Stimulated activated CD4-positive, alpha-beta T cell treated with anti-CD3 and anti-CD28 coated beads, Interleukin-4, amount 100 ng/mL, for 4 hours (primary cell): ENCODE data around the gene NUP58.

Experiments
- DNase-seq, 2 experiments: peaks; one replicate each; pipeline ENCODE4 v3.0.0-alpha.2; 2020

NUP58 gene

GRCh38 chr13:25301347-25302113, at the start of gene NUP58:
TSS of gene NUP58 (plus strand) at chr13:25301625. CDS start at chr13:25301774, 149 bp downstream.
- DNase-seq, result peak; percentile 88 to 92

- DNase-seq, result no peak
These were observed 49.2 kb upstream of the NUP58 start for GRCh38 chr13:25252225-25252624.

- DNase-seq, result no peak
These were observed 48.7 kb upstream of the NUP58 start for GRCh38 chr13:25252752-25253151.

GRCh38 chr13:25253702-25254101, 47.7 kb upstream of the NUP58 start:
- DNase-seq, result no peak

- DNase-seq, result no peak
These were observed 39.2 kb upstream of the NUP58 start for GRCh38 chr13:25262261-25262660.

GRCh38 chr13:25266706-25267105, 34.7 kb upstream of the NUP58 start:
- DNase-seq, result no peak

- no peak for DNase-seq
These were observed 33.7 kb upstream of the NUP58 start for GRCh38 chr13:25267715-25268114.

GRCh38 chr13:25268561-25268960, 32.9 kb upstream of the NUP58 start:
- no peak for DNase-seq

- no peak for DNase-seq
These were observed 24.7 kb upstream of the NUP58 start for GRCh38 chr13:25276748-25277147.

- no peak for DNase-seq
These were observed 21.0 kb upstream of the NUP58 start for GRCh38 chr13:25280396-25280795.

GRCh38 chr13:25281193-25281934, 20.1 kb upstream of the NUP58 start:
- no peak for DNase-seq

GRCh38 chr13:25281935-25282332, 19.5 kb upstream of the NUP58 start:
- DNase-seq, result no peak

- peak in 1 of 2 experiments; percentile 19 for DNase-seq
These were observed 15.0 kb upstream of the NUP58 start for GRCh38 chr13:25286308-25286968.

GRCh38 chr13:25286969-25287961, 14.2 kb upstream of the NUP58 start, which contains the start of gene MTMR6:
TSS of gene MTMR6 (minus strand) at chr13:25287488. CDS start at chr13:25287247, 241 bp downstream.
- peak; percentile 88 to 97 for DNase-seq

- DNase-seq, result no peak
These were observed 12.5 kb upstream of the NUP58 start for GRCh38 chr13:25288966-25289365.

GRCh38 chr13:25291691-25292090, 9.7 kb upstream of the NUP58 start:
- no peak for DNase-seq

- no peak for DNase-seq
These were observed 9.1 kb upstream of the NUP58 start for GRCh38 chr13:25292301-25292700.

GRCh38 chr13:25295228-25295627, 6.2 kb upstream of the NUP58 start:
- no peak for DNase-seq

GRCh38 chr13:25295701-25296100, 5.7 kb upstream of the NUP58 start:
- DNase-seq, result no peak

GRCh38 chr13:25300861-25301346, 521 bp upstream of the NUP58 start:
- peak in 1 of 2 experiments; percentile 14 for DNase-seq

GRCh38 chr13:25302121-25302520, 696 bp downstream of the NUP58 start:
- DNase-seq, result no peak
